Measurements from ENCODE around the gene CHRNG. TPM values are rescaled to one million over a fixed set of nuclear protein-coding genes. Genes with fewer than 3 reads are reported as not detected.

Gene CHRNG
- polyA plus RNA-seq, 1 experiment = not detected

- Histone ChIP-seq H3K4me3 (ENCODE audit: low read depth, low read length) (no peak overlapping the region), H3K27me3 (ENCODE audit: control insufficient read depth, insufficient read depth, low read length) (peaks cover 15% of the 10 kb centered on the region), H3K36me3 (ENCODE audit: control insufficient read depth, insufficient read depth, low read length) (no peaks in the 10 kb centered on the region)
- CTCF ChIA-PET = no interaction called here
- POLR2A ChIA-PET = no interaction called here
- TF ChIP-seq, protein P1, sequence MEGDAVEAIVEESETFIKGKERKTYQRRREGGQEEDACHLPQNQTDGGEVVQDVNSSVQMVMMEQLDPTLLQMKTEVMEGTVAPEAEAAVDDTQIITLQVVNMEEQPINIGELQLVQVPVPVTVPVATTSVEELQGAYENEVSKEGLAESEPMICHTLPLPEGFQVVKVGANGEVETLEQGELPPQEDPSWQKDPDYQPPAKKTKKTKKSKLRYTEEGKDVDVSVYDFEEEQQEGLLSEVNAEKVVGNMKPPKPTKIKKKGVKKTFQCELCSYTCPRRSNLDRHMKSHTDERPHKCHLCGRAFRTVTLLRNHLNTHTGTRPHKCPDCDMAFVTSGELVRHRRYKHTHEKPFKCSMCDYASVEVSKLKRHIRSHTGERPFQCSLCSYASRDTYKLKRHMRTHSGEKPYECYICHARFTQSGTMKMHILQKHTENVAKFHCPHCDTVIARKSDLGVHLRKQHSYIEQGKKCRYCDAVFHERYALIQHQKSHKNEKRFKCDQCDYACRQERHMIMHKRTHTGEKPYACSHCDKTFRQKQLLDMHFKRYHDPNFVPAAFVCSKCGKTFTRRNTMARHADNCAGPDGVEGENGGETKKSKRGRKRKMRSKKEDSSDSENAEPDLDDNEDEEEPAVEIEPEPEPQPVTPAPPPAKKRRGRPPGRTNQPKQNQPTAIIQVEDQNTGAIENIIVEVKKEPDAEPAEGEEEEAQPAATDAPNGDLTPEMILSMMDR (IDR thresholded peaks at IDR 0.05; ENCODE audit: insufficient read depth, low read depth, low read length) = no peak
- DNase-seq (ENCODE audit: low read depth) = no peak
Observed at GRCh38 chr2:232516551-232516950, 22.9 kb upstream of the CHRNG start.

GRCh38 chr2:232518844-232519243, 20.6 kb upstream of the CHRNG start:
- ChIA-PET POLR2A (no interaction called here), CTCF (interaction anchor here (1.3 to 1.5 kb wide), 2 partner anchors 71 to 74 kb away, joined by 3 to 4 read pairs; no protein-coding TSS in a partner anchor)
- H3K27me3 ChIP-seq (ENCODE audit: control insufficient read depth, insufficient read depth, low read length) = peaks cover 27% of the 10 kb centered on the region

GRCh38 chr2:232519581-232520438, 19.7 kb upstream of the CHRNG start, which contains the start of gene PRSS56:
TSS of gene PRSS56 (plus strand) at chr2:232520388. CDS start at chr2:232520599, 211 bp downstream.
- CTCF ChIA-PET = interaction anchor here (1.0 to 1.5 kb wide), 4 partner anchors 57 to 75 kb away, joined by 3 to 9 read pairs (median 4); no protein-coding TSS in a partner anchor
- Histone ChIP-seq H3K36me3 (ENCODE audit: control insufficient read depth, insufficient read depth, low read length) (no peaks in the 10 kb centered on the region), H3K4me3 (ENCODE audit: low read depth, low read length) (no peak within 1 kb of the TSS), H3K27me3 (ENCODE audit: control insufficient read depth, insufficient read depth, low read length) (peaks cover 33% of the 10 kb centered on the region)
- no peak for DNase-seq (ENCODE audit: low read depth)
- TF ChIP-seq, protein P1 (IDR thresholded peaks at IDR 0.05; ENCODE audit: insufficient read depth, low read depth, low read length) = no peak
- POLR2A ChIA-PET = no interaction called here

More at GRCh38 chr2:232518844-232519243, 20.6 kb upstream of the CHRNG start:
- no peak for DNase-seq (ENCODE audit: low read depth)
- Histone ChIP-seq H3K4me3 (ENCODE audit: low read depth, low read length) (no peak overlapping the region), H3K36me3 (ENCODE audit: control insufficient read depth, insufficient read depth, low read length) (no peaks in the 10 kb centered on the region)
- TF ChIP-seq, protein P1 (IDR thresholded peaks at IDR 0.05; ENCODE audit: insufficient read depth, low read depth, low read length) = no peak

- POLR2A ChIA-PET = no interaction called here
- peaks cover 33% of the 10 kb centered on the region for H3K27me3 ChIP-seq (ENCODE audit: control insufficient read depth, insufficient read depth, low read length)
- CTCF ChIA-PET = interaction anchor here (1.0 to 2.2 kb wide), 3 partner anchors 10 to 74 kb away, joined by 3 to 9 read pairs (median 9); no protein-coding TSS in a partner anchor
- H3K4me3 ChIP-seq (ENCODE audit: low read depth, low read length) = no peak overlapping the region
- no peak for DNase-seq (ENCODE audit: low read depth)
- H3K36me3 ChIP-seq (ENCODE audit: control insufficient read depth, insufficient read depth, low read length) = no peaks in the 10 kb centered on the region
- TF ChIP-seq, protein P1 (IDR thresholded peaks at IDR 0.05; ENCODE audit: insufficient read depth, low read depth, low read length) = no peak
Observed at GRCh38 chr2:232520489-232520888, 19.0 kb upstream of the CHRNG start.

GRCh38 chr2:232521098-232521497, 18.4 kb upstream of the CHRNG start:
- TF ChIP-seq, protein P1 (IDR thresholded peaks at IDR 0.05; ENCODE audit: insufficient read depth, low read depth, low read length) = no peak
- CTCF ChIA-PET = interaction anchor here (1.0 to 4.1 kb wide), 7 partner anchors 11 to 360 kb away, joined by 3 to 29 read pairs (median 9); partner anchors contain the start of gene ALPI
- Histone ChIP-seq H3K36me3 (ENCODE audit: control insufficient read depth, insufficient read depth, low read length) (no peaks in the 10 kb centered on the region), H3K27me3 (ENCODE audit: control insufficient read depth, insufficient read depth, low read length) (peaks cover 35% of the 10 kb centered on the region), H3K4me3 (ENCODE audit: low read depth, low read length) (no peak overlapping the region)
- DNase-seq (ENCODE audit: low read depth) = no peak
- POLR2A ChIA-PET = no interaction called here

Data from BJ (cell line).